Measurements from ENCODE around the gene NDST4. TPM values are rescaled to one million over a fixed set of nuclear protein-coding genes. Genes with fewer than 3 reads are reported as not detected.
A peak's percentile ranks its signal among the peaks of the same experiment; 100 is the strongest.

NDST4 gene
- polyA plus RNA-seq, 3 donors: 0.27 to 0.70 (median 0.53) TPM

DNA sequence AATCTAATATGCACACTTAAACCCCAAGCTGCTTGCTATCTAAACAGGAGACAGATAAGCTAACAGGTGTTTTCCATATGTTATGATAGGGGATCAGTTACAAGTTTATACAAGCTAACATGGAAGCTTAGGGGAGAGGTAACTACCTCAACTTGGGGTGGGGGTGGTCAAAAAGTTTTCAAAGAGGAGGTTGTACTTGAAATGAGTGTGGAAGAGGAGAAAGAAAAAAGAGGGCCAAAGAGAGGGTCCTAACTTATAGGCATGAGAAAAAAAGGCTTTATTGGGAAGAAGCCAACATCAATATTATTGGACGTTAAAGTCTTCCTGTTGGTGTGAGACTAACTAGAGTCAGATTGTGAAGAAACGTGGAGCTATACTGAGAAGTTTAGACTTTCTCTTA is 205.9 kb downstream of the NDST4 start:
- peak; percentile 37 for DNase-seq

DNA sequence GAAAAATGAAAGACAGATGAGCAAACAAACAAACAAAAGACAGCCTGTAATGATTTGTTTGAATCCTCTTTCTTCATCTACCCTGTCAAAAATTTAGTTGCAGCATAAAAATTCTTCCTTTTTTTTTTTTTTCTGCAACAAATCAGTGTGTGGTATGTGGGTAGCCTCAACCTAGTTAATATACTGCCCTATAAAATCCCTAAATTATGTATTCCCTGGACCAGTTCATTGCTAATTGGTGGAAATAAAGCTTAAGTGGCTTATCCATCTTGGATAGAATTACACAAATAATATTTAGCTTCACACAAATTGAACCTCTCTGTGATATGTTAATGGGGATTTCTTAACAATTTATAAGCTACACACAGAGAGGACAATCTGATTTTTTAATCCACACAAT is 208.4 kb downstream of the NDST4 start:
- DNase-seq: no peak

DNA sequence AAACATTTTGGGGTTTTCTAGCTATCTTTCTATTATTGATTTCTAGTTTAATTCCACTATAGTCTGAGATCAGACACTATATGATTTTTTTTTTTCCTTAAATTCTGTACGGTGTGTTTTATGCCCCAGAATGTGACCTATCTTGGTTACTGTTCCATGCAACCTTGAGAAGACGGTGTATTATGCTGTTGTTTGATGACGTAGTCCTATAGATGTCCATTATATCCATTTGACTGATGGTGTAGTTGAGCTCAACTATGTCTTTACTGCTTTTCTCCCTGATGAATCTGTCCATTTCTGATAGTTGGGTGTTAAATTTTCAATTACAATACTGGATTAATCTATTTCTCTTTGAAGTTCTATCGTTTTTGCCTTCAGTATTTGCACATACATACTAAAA is 212.5 kb downstream of the NDST4 start:
- no peak for DNase-seq

DNA sequence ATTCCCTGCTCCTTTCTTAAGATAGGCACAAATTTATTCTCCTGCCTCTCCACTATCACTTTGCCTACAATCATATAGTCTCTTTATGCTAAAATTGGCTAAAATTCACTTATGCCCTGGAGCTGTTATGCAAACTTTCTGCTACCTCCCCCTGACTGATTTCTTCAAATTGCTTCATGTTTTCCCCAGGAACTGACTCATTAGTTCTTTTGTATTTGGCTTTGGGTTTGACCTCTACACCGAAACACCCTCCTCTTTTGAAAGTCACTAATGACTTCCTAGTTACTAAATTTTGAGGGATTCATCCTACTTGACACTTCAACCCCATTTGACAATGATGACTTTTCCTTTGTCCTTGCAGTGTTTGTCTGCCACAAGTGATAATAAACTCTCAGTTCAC is 222.6 kb downstream of the NDST4 start:
- DNase-seq: no peak

DNA sequence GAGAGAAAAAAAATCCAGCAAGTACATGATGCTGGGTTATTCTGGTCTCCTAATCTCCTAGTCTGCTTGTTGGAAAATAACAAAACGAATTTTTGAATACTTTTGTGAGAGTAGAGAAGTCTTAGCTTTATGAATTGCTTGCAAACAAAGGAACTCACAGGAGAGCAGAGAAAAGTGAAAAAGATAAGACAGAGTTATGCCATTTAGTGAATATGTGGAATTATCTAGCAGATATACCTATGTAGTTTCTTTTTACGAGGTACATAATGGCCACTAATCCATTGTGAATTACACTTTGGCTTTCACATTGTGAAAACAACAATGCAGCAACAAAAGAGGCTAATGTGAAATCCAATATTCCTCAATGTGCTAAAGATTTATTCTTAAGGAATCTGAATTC is 226.7 kb downstream of the NDST4 start:
- DNase-seq: no peak

DNA sequence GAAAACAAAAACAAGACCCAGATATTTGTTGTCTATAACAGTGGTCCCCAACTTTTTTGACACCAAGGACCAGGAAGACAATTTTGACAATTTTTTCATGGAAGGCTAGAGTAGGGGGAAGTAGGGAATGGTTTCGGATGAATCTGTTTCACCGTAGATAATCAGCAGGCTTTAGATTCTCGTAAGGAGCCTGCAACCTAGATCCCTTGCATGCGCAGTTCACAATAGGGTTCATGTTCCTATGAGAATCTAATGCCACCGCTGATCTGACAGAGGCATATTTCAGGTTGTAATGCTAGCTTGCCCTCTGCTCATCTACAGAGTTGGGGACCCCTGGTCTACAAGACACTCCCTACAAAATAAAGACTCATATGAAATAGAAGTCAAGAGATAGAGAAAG is 229.8 kb downstream of the NDST4 start:
- no peak for DNase-seq

DNA sequence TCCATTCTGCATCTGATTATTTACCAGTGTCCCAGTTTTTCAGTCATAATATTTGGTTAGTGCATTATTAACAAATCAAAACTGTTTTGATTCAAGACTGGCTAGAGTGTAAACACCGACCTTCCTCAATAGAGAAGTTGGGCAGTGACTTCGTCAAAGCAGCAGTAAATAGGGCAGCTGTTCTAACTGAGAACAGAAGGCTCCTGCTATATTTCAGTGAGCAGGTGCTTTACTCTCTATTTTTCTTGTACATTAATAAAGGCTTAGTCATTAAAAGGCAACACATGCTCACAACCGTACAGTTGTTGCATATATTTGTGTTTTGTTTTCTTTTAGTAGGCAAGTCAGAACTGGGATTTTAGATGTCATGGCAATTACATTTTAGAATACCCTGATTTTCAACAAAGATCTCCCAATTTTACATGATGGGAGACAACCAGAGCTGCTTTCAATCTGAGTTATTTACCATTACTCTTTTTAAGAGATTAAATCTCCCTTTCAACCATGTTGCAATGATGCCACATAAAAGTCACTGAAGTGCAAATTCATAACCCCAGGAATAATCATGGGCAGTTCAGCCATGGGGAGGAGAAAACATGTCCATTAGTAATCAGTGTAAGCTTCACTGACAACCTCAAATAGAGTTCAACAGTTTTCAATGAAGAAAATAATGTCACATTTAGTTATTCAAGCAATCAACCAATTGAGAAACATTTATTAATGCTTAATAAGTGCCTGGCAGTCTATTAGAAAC is 233.3 kb downstream of the NDST4 start:
- DNase-seq: no peak

DNA sequence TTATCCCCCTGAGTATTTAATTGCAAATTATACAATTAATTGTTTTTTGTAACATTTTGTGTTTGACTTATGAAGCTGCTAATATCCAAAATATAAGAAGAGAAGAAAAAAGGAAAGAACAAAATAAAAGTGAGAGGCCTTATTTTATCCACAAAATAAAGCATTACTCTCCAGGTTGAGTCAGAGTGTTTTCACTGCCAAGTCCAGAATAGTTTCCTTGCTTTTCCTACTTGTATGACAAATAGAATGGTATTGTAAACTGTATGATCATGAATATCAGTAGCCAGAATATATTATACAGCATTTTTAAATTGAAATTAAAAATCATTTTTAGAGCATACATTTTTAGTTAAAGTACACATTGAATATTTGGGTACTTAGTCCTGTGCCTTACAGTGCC is 237.8 kb downstream of the NDST4 start:
- DNase-seq: no peak

DNA sequence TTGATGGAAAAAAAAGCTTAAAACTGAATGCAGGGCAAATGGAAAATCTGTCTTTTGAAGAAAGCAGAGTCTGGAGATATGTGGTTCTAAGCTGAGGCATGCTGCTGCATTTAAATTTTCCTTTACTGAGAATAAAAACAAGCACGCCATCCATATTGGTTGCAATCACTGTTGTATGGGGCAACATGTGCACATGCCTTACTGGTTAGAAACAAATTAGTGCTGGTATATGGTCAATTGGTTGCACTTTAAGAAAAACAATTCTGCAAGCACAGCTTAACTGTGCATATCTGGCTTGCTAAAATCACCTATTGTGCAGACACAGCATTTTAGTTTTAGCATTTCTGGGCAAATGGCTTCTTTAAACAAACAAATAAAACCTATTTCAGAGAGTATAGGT is 239.1 kb downstream of the NDST4 start:
- DNase-seq: no peak

DNA sequence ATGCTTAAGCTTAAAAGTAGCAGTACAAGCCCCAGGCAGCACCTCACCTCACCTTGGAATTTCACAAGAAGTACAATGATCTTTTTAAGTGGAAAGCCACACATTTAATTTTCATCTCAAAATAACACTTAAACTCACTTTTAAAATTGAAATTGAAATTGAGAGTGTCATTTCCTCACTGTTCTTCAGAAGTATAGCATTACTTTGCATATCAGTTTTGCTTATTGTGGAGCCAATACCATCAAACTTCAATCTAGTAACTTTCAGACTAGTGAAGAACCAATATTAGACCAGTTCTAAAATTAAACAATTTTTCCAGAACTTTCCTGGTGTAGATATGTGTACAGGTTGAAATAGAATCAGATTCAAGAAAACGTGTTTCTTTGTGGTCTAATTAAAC is 242.4 kb downstream of the NDST4 start:
- no peak for DNase-seq

DNA sequence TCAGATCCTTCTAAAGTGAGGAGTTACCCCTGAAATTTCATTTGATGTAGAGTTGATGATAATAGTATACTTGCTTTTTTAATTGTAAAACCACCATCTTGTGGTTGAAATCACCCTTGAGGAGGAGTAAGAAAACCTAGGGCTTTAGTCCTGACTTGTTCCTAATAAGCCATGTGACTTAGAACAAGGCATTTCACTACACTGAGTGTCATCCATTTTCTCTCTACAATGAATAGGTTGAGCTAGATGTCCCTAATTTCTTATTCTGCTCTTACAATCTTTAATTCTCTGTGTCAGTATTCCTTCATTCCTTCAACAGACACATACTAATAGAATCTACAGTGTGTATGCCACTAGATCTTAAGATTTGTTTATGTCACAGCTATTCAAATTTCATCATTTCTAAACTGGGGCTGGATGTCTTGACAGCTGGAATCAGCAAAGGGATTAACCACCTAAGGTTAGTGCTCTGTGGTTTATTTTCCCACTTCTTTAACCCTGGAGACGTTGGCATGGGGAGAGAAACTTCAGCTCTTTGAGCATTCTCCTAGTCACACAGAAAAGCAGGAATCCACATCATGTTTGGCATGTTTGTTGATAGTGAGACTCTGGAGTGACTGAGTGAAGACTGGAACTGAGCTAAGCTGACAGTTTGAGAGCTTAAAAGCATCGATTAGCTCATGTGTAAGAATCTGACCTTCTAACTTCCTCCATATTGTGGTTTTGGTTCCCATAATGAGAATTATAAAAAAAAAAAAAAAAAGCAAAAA is 246.3 kb downstream of the NDST4 start:
- no peak for DNase-seq

DNA sequence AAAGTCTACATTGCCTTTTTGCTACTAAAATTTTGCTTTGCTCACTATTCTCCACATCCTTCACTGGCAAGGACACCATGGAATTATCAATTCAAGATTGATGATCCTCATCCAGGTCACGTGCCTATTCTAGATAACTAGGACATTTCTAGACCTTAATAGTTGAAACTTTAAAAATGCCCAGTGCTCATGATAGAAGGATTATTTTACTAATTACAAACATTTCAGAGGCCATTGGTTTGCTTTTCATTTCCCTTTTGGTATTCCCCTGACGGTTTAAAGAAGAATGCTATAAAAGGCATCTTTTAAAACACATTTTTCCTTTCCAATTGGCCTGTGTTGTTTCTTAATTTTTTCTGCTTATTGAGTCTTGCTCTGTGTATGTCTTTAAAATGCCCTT is 249.4 kb downstream of the NDST4 start:
- DNase-seq: no peak

DNA sequence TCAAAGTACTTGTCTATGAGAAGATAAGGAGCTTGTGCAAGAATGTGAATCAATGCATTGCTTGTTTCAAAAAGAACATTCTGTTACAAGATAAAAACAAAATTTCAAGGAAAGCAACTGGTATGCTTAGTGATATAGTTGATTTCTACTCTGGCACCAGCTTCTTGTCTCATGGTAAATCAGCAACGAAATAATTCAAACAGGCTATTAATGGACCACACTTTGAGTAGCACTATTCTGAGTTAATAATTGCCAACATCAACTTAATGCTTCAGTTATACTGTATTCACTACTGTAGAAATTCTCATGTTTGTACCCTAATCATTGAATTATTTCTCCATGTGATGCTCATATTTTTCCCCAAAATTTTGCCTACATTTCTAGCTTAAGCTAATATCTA is 252.6 kb downstream of the NDST4 start:
- peak; percentile 4 for DNase-seq

DNA sequence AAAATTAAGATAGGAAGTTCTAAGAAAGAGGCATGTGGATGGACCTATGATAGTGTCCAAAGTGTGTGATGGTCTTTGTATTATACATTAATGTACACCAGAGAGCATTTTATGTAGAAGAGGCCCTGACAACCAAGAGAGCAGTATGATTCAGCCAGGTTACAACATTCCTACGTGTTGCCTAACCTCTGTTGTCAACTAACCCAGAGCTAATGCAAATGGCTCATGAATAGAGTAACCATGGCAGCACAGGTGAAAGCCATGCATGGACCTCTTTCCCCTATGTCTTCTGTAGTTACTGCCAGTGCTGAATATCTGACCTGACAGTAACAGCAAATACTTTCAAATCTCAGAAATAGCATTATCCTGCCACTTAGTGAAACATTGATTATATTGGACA is 255.6 kb downstream of the NDST4 start:
- DNase-seq: no peak

DNA sequence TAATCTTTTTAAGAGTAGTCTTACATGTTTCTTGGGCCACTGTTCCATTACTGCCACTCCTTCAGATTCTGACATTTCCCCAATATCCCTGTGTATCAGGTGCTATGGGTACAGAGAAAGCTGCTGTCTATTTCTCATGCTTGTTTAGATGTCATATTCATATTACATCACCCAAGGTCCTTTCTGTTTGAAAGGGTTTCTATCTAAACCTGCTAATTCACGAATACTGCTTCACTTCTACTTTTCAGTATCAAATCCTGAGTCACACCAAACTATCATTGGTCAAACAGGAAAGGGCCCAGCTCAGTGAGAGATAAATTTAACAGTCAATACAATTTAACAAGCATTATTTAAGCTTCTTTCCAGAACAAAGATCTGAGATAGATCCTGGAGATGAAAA is 273.4 kb downstream of the NDST4 start:
- no peak for DNase-seq

DNA sequence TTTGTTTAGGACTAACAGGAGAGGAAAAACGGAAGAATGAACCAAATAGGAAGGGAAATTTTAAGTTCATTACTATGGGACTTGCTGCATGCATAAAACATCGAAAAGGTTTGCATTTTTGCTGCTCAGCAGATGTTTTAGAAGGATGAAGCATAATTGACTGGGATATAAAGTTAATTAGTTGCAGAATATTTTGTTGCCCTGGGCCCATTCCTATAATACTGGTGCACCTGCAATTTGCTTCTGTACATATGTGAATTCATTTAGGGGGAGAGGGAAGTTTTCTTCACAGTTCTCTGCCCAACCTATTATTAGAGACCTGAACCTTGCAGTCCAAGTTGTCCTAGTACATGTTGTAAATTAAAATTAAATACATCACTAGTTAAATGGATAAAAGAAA is 282.8 kb downstream of the NDST4 start:
- peak; percentile 1 for DNase-seq

DNA sequence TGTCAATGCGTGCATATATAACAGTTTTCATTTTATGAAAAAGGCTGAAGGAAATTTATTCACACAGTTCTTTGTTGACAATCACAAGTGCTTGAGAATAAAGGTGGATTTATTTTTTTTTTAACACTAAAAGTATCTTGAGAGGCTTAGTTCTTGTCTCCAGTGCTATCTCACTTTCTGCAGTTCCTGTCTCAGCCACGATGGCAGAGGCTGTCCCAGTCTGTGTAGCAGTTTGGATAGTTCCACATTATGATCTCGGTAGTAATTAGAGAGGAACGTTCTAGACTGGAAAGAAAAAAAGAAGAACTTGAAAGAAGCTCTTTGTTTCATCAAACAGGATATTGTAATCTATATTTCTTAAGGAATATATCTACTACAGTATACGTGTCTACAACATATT is 285.8 kb downstream of the NDST4 start:
- DNase-seq: no peak

DNA sequence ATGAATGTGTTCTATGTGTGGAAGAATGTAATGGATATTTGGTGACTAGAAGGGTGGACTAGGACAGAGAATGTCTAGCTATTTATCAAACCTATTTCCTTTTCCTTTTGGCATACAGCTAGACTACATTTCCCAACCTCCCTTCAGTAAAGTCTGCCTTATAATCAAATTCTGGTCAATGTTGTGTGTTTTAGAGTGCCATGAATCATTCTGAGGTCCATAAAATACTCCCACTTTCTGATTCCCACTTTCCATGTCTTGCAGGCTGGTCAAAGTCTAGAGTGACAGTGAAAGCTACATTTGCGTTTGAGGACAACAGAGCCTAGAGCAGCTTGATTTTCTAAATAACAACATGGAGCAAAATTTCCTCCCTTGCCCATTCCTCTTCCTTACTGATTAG is 297.7 kb downstream of the NDST4 start:
- no peak for DNase-seq

DNA sequence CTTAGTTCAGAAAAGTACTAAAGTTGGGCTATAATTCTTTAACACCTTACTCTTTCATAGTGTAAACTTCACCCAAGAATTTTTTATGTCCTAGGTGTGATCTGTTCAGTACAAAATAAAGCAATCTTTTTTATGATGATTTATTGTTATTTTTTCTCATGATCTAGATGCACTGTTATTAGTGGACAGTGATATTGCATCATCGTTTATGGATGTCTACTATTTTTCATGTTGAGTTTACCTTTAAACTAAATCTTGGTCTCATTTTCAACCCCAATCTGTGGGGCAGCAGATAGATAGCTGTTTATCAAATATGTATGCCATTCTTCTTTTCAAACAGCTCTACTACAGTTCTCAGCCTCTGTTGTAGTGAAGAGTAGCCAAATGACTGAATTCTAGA is 299.5 kb downstream of the NDST4 start:
- DNase-seq: no peak

DNA sequence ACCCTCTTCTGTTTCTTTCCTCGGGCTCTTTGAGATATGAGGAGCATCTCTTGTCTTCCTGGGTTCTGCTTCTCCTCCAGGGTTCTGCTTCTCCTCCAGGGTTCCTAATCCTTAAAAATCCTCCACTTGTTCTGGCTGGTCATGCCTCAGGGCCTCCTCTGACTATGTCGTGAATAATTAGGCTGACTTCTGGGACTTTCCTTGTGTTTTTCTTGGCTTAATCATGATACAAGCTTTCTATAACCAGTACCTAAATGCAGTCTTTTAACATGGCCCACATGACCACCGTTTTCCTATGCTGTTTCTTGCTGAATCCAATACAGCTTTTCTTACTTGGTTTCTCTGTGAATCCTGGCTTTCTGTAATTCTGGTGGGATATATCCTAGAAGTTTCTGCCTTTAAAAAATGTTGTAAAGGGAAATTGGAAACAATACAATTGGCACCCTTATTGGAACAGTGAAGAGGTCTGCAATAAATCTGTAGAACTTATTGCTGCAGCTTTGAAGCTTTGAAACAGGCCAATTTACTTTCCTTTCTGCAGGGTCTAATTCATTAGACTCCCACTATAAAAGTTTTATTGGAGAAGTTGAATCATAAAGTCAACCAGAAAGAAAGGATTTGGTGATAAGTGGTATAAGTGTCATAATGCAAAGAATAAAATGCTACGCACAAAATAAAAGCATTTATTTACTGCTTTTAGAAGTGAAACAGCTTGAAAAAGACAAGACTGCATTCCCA is 301.7 kb downstream of the NDST4 start:
- peak; percentile 65 for DNase-seq

DNA sequence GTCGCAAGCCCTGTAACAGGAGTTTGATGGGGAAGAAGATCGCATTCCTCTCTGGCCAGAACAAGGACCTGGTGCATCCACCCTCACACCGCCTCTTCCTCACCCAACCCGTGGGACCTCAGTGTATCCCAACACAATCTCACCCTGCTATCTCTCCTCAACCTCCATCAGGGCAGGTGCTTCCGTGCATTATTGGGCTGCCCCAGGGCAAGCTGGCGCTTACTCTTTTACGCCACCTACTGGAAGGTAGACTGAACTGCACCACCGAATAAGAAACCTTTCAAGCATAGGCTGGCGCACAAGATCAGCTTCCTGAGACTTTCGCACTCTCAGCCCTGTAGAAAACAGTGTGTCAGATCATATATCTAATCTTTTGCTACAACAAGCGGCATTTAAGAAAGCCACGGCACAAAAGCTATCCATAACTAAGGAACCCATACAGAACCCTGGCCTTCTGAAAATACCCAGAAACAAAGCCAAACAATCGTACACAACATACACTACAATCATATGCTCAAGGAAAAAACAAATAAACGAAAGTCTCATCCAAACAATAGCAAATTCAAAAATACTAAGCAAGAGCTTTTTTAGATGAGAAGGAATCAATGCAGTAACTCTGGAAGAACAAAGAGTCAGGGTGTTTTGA is 305.5 kb downstream of the NDST4 start:
- no peak for DNase-seq

DNA sequence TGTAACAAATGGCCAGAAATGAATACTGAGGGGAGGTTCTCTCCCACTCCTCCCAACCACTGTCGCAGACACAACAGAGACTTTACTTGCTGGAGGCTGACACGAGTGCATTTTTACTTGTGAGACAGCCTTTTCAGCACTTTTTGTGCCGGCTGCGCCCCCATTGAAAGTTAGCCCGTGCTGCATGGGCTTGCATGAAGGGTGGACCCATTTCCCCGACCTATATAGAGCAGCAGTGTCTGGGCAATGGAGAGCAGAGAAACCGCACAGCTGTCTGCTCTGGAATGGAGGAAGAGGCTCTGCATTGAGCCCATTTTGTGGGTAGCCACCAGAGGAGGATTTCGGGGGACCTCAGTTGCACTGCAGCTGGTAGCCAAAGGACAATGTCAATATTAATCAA is 306.1 kb downstream of the NDST4 start:
- no peak for DNase-seq

DNA sequence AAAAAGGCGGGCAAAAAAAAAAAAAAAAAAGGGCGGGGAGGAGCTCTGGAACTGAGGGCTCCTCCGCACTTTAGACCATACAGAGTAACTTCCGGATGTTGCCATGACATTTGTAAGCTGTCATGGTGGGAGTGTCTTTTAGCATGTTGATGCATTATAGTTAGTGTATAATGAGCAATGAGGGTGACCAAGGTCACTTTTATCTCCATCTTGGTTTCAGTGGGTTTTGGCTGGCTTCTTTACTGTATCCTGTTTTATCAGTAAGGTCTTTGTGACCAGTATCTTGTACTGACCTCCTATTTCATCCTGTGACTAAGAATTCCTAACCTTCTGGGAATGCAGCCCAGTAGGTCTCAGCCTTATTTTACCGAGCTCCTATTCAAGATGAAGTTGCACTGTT is 321.4 kb downstream of the NDST4 start:
- no peak for DNase-seq
